Lower leg skin (tissue), 3 donors: ENCODE measurements around the gene FAM209A.

Source experiments
- CTCF ChIP-seq, 3 donors: fragments of 450-650 bp; IDR thresholded peaks; one replicate each; pipeline ENCODE4 v1.5.1; 2016; ENCODE audit warnings: antibody characterized with exemption in 3 of 3, mild to moderate bottlenecking in 3 of 3, moderate library complexity in 2 of 3
- POLR2A ChIP-seq, 2 donors: fragments of 450-650 bp; IDR thresholded peaks; one replicate each; pipeline ENCODE4 v1.6.1; 2016 to 2017; ENCODE audit warnings: antibody characterized with exemption in 2 of 2, mild to moderate bottlenecking in 1 of 2, moderate library complexity in 1 of 2

- TF ChIP-seq CTCF (IDR thresholded peaks at IDR 0.05) (no peak), POLR2A (IDR thresholded peaks at IDR 0.05) (no peak)
Measured at GRCh38 chr20:56527521-56527920, 3.0 kb downstream of the FAM209A start.
